SK-N-SH (cell line): ENCODE measurements around the gene PPM1A. TPM values are rescaled to one million over a fixed set of nuclear protein-coding genes. Genes with fewer than 3 reads are reported as not detected.

Source experiments
- CTCF ChIA-PET: fragments of 300-600, 350-600 bp; formaldehyde crosslinking; extraction: SDS; loops from one replicate; lab custom pipeline; 2021; lab: Yijun Ruan, JAX
- POLR2A ChIA-PET: fragments of 350-600 bp; sonication (Branson Sonifier 250); formaldehyde crosslinking; extraction: SDS; loops from one replicate; lab custom pipeline; 2020; ENCODE audit warnings: antibody characterized with exemption, inconsistent platforms; lab: Yijun Ruan, JAX
- DNase-seq: peaks from one replicate; pipeline ENCODE4 v3.0.0; 2012
- H2AFZ ChIP-seq: fragments of 200-600 bp; sonication (generic); 2 replicates; pipeline ENCODE4 v1.8.1; 2016; ENCODE audit warnings: antibody characterized with exemption, mild to moderate bottlenecking, low read depth
- H3F3A ChIP-seq: fragments of 200-600 bp; sonication (generic); replicated peaks from 2 replicates; pipeline ENCODE3; 2016; ENCODE audit warnings: antibody characterized with exemption, mild to moderate bottlenecking; ENCODE audit not compliant: insufficient read depth
- H3K27ac ChIP-seq, 2 experiments: fragments of 200-500 bp in 1 of 2; fragments of 200-600 bp in 1 of 2; sonication (Bioruptor generic) in 1 of 2; sonication (generic), shearing (Covaris generic) in 1 of 2; 2 replicates each; pipeline versions ENCODE4 v1.5.1 to v1.6.1; 2014 to 2016; ENCODE audit warnings: low read depth in 2 of 2, inconsistent platforms in 1 of 2, low read length in 1 of 2, mild to moderate bottlenecking in 1 of 2, mixed read lengths in 1 of 2
- H3K27me3 ChIP-seq: fragments of 200-600 bp; sonication (generic), shearing (Covaris generic); 2 replicates; pipeline ENCODE4 v1.6.1; 2016; ENCODE audit warnings: mixed run types; ENCODE audit not compliant: insufficient read depth
- H3K36me3 ChIP-seq, 2 experiments: fragments of 200-500 bp in 1 of 2; fragments of 200-600 bp in 1 of 2; sonication (Bioruptor generic) in 1 of 2; sonication (generic) in 1 of 2; replicated peaks in 1 of 2; 2 replicates each; pipeline versions ENCODE3 to v1.5.1; 2014 to 2016; ENCODE audit warnings: low read length in 1 of 2, mild to moderate bottlenecking in 1 of 2; ENCODE audit not compliant: insufficient read depth in 2 of 2, control insufficient read depth in 1 of 2
- H3K4me1 ChIP-seq, 2 experiments: fragments of 200-500 bp in 1 of 2; fragments of 200-600 bp in 1 of 2; sonication (Bioruptor generic) in 1 of 2; sonication (generic), shearing (Covaris generic) in 1 of 2; 2 replicates each; pipeline versions ENCODE4 v1.5.1 to v1.6.1; 2014 to 2016; ENCODE audit warnings: low read depth in 1 of 2, low read length in 1 of 2, mixed run types in 1 of 2; ENCODE audit not compliant: insufficient read depth in 2 of 2, control insufficient read depth in 1 of 2
- H3K4me2 ChIP-seq: fragments of 200-600 bp; sonication (generic), shearing (Covaris generic); 2 replicates; pipeline ENCODE4 v1.6.1; 2017; ENCODE audit warnings: mixed run types
- H3K4me3 ChIP-seq, 2 experiments: fragments of 200-500 bp in 1 of 2; fragments of 200-600 bp in 1 of 2; sonication (Bioruptor generic) in 1 of 2; sonication (generic), shearing (Covaris generic) in 1 of 2; 2 replicates each; pipeline versions ENCODE4 v1.5.1 to v1.8.1; 2014 to 2016; ENCODE audit warnings: low read depth in 2 of 2, inconsistent platforms in 1 of 2, low read length in 1 of 2, mild to moderate bottlenecking in 1 of 2, mixed read lengths in 1 of 2, moderate library complexity in 1 of 2
- H3K79me2 ChIP-seq: fragments of 200-600 bp; sonication (generic); 2 replicates; pipeline ENCODE4 v1.8.1; 2017; ENCODE audit warnings: mild to moderate bottlenecking; ENCODE audit not compliant: insufficient read depth
- H3K9ac ChIP-seq: fragments of 200-600 bp; sonication (generic); 2 replicates; pipeline ENCODE4 v1.6.1; 2017; ENCODE audit warnings: mixed run types
- H3K9me2 ChIP-seq: fragments of 200-600 bp; sonication (generic); 2 replicates; pipeline ENCODE4 v1.6.1; 2017; ENCODE audit warnings: mixed run types
- H3K9me3 ChIP-seq: fragments of 200-600 bp; sonication (generic); 2 replicates; pipeline ENCODE4 v1.6.1; 2017; ENCODE audit warnings: mixed run types, mild to moderate bottlenecking, moderate library complexity
- H4K20me1 ChIP-seq: fragments of 200-600 bp; sonication (generic); 2 replicates; pipeline ENCODE4 v1.6.1; 2017; ENCODE audit warnings: mild to moderate bottlenecking, mixed run types; ENCODE audit not compliant: insufficient read depth
- CHD2 ChIP-seq: fragments of 150-350 bp; IDR thresholded peaks from 2 replicates; pipeline ENCODE4 v1.6.1; 2018; ENCODE audit warnings: low read length; ENCODE audit not compliant: partially characterized antibody
- CTCF ChIP-seq: fragments of 200-600 bp; sonication (generic); IDR thresholded peaks from 2 replicates; pipeline ENCODE4 v1.6.1; 2017; ENCODE audit warnings: antibody characterized with exemption, mild to moderate bottlenecking, moderate library complexity
- ELF1 ChIP-seq: IDR thresholded peaks from 2 replicates; pipeline ENCODE4 v1.4.0; 2012
- EZH2phosphoT487 ChIP-seq: fragments of 200-600 bp; sonication (generic); IDR thresholded peaks from 2 replicates; pipeline ENCODE4 v1.6.1; 2017; ENCODE audit warnings: low read depth, mixed run types, mild to moderate bottlenecking, antibody characterized with exemption, moderate library complexity, borderline replicate concordance
- FOSL2 ChIP-seq: IDR thresholded peaks from 2 replicates; pipeline ENCODE4 v1.4.0; 2012; ENCODE audit warnings: low read depth, mild to moderate bottlenecking, moderate library complexity, borderline replicate concordance
- FOXJ3 ChIP-seq: sonication (generic); formaldehyde crosslinking; IDR thresholded peaks from 2 replicates; pipeline ENCODE4 v1.5.1; 2020; ENCODE audit warnings: mild to moderate bottlenecking, missing genetic modification reagents
- FOXM1 ChIP-seq: IDR thresholded peaks from 2 replicates; pipeline ENCODE4 v1.4.0; 2012; ENCODE audit warnings: low read depth, mild to moderate bottlenecking
- IRF3 ChIP-seq: fragments of 150-350 bp; IDR thresholded peaks from 2 replicates; pipeline ENCODE4 v1.6.1; 2016; ENCODE audit warnings: mild to moderate bottlenecking, low read depth, low read length
- MAX ChIP-seq: IDR thresholded peaks from 2 replicates; pipeline ENCODE4 v1.4.0; 2012; ENCODE audit warnings: low read depth
- MEF2A ChIP-seq: IDR thresholded peaks from 2 replicates; pipeline ENCODE4 v1.4.0; 2012; ENCODE audit warnings: low read depth, borderline replicate concordance
- MXI1 ChIP-seq: IDR thresholded peaks from 2 replicates; pipeline ENCODE4 v1.6.1; 2012; ENCODE audit warnings: mild to moderate bottlenecking, low read depth, low read length, improper control_type of control experiment
- POLR2AphosphoS5 ChIP-seq: IDR thresholded peaks from 2 replicates; pipeline ENCODE4 v1.6.1; 2012; ENCODE audit warnings: low read depth, low read length
- RAD21 ChIP-seq: IDR thresholded peaks from 2 replicates; pipeline ENCODE4 v1.6.1; 2012; ENCODE audit warnings: mild to moderate bottlenecking, low read length
- RFX5 ChIP-seq: IDR thresholded peaks from 2 replicates; pipeline ENCODE4 v1.6.1; 2012; ENCODE audit warnings: mild to moderate bottlenecking, improper control_type of control experiment, low read length
- SIN3A ChIP-seq: IDR thresholded peaks from 2 replicates; pipeline ENCODE4 v1.6.1; 2012; ENCODE audit warnings: low read depth, mild to moderate bottlenecking, low read length, moderate library complexity, borderline replicate concordance
- TAF1 ChIP-seq: IDR thresholded peaks from 2 replicates; pipeline ENCODE4 v1.6.1; 2012; ENCODE audit warnings: low read depth, mild to moderate bottlenecking, low read length, moderate library complexity, borderline replicate concordance
- TCF12 ChIP-seq: IDR thresholded peaks from 2 replicates; pipeline ENCODE4 v1.4.0; 2012
- TEAD4 ChIP-seq: IDR thresholded peaks from 2 replicates; pipeline ENCODE4 v1.4.0; 2012; ENCODE audit warnings: mild to moderate bottlenecking, borderline replicate concordance; ENCODE audit not compliant: insufficient read depth
- USF1 ChIP-seq: IDR thresholded peaks from 2 replicates; pipeline ENCODE4 v1.4.0; 2012; ENCODE audit warnings: low read depth, borderline replicate concordance
- YY1 ChIP-seq: IDR thresholded peaks from 2 replicates; pipeline ENCODE4 v1.4.0; 2012; ENCODE audit warnings: low read depth, mild to moderate bottlenecking
- ZBTB33 ChIP-seq: IDR thresholded peaks from 2 replicates; pipeline ENCODE4 v1.4.0; 2012; ENCODE audit warnings: low read depth, borderline replicate concordance
- WGBS: methylation state at CpG from one replicate; pipeline ENCODE4 v1.1.6; 2017; ENCODE audit warnings: low lambda C conversion rate; 5-methylcytosine and 5-hydroxymethylcytosine counted together
- polyA plus RNA-seq, 3 experiments: library from polyadenylated mRNA; depleted of rRNA; stranded (reverse); fragments of >200 nt; gene quantifications; 2 replicates each; pipeline ENCODE4 v1.2.3, GENCODE V29; 2012

The PPM1A gene
- polyA plus RNA-seq, 1 of the 3 experiments (the other 2 are of a cell fraction) = 12.3 TPM

- H3K36me3 ChIP-seq = no peaks in the 10 kb centered on the region
- no peaks in the 10 kb centered on the region for H3K9me2 ChIP-seq
- DNase-seq = no peak
- H3K4me2 ChIP-seq = no peak overlapping the region
- CTCF ChIA-PET = interaction anchor here (1.8 kb wide), 1 partner anchor 26 kb away, joined by 6 read pairs; no protein-coding TSS in a partner anchor
- H3K4me1 ChIP-seq = peaks cover 0 to 2% of the 10 kb centered on the region in 2 experiments; a peak in 1 of 4 replicates
- H3K79me2 ChIP-seq = no peaks in the 10 kb centered on the region
- 43% methylated on average over 3 of the region's 3 CpGs for WGBS
- POLR2A ChIA-PET = no interaction called here
- TF ChIP-seq CHD2 (no peak), FOXM1 (no peak), ELF1 (no peak), MEF2A (no peak), YY1 (no peak), TAF1 (no peak), FOSL2 (no peak), RAD21 (no peak)
- H3K4me3 ChIP-seq = no peak overlapping the region
- H2AFZ ChIP-seq = no peak overlapping the region
- H3K9ac ChIP-seq = no peak overlapping the region
- H3K27me3 ChIP-seq = no peaks in the 10 kb centered on the region
- no peaks in the 10 kb centered on the region for H3F3A ChIP-seq
- H3K9me3 ChIP-seq = no peaks in the 10 kb centered on the region
- no peak overlapping the region for H3K27ac ChIP-seq
- H4K20me1 ChIP-seq = no peaks in the 10 kb centered on the region
These were observed 35.0 kb upstream of the PPM1A start for GRCh38 chr14:60214003-60214402.

- Histone ChIP-seq H3K27ac (no peak overlapping the region; a peak in 1 of 4 replicates), H3K36me3 (no peaks in the 10 kb centered on the region), H3K9me2 (no peaks in the 10 kb centered on the region), H2AFZ (no peak overlapping the region), H3K9ac (no peak overlapping the region), H3K4me1 (peaks cover 0 to 2% of the 10 kb centered on the region in 2 experiments; a peak in 1 of 4 replicates), H3K4me2 (no peak overlapping the region), H3K9me3 (no peaks in the 10 kb centered on the region), H3F3A (no peaks in the 10 kb centered on the region), H3K79me2 (no peaks in the 10 kb centered on the region), H4K20me1 (no peaks in the 10 kb centered on the region), H3K4me3 (no peak overlapping the region), H3K27me3 (no peaks in the 10 kb centered on the region)
- 5% methylated on average over 1 of the region's 1 CpG for WGBS
- ChIA-PET POLR2A (interaction anchor here (0.9 kb wide), 1 partner anchor 34 kb away, joined by 3 read pairs; the partner anchor contains the start of gene PPM1A), CTCF (interaction anchor here (1.8 kb wide), 1 partner anchor 27 kb away, joined by 6 read pairs; no protein-coding TSS in a partner anchor)
- no peak for DNase-seq
- TF ChIP-seq YY1 (no peak), RFX5 (no peak), CHD2 (no peak), MEF2A (no peak), TEAD4 (no peak), TAF1 (no peak), ZBTB33 (no peak), FOSL2 (no peak), MAX (no peak), POLR2AphosphoS5 (no peak), IRF3 (no peak), USF1 (no peak), SIN3A (no peak), CTCF (no peak), MXI1 (no peak), TCF12 (no peak), FOXJ3 (CRISPR knock-in tag) (no peak), EZH2phosphoT487 (no peak)
These were observed 34.5 kb upstream of the PPM1A start for GRCh38 chr14:60214415-60215126.
